GM06990 (cell line): ENCODE data around the gene EFNB3.

Experiments
- DNase-seq: peaks from one replicate; pipeline ENCODE4 v3.0.0-alpha.2; 2011; ENCODE audit not compliant: insufficient read length; ENCODE audit errors: extremely low read depth
- H3K27me3 ChIP-seq: replicated peaks from 2 replicates; pipeline ENCODE4 v1.6.0; 2011; ENCODE audit warnings: low read length; ENCODE audit not compliant: control insufficient read depth, insufficient read depth
- H3K36me3 ChIP-seq: 2 replicates; pipeline ENCODE4 v1.5.1; 2011; ENCODE audit warnings: low read length; ENCODE audit not compliant: control insufficient read depth, insufficient read depth
- H3K4me3 ChIP-seq: replicated peaks from 2 replicates; pipeline ENCODE4 v1.5.1; 2011; ENCODE audit warnings: low read depth, mild to moderate bottlenecking, control low read depth, low read length
- TF ChIP-seq, protein P1 (sequence below): IDR thresholded peaks from 2 replicates; pipeline ENCODE4 v1.5.1; 2011; ENCODE audit warnings: low read length, control low read depth, mild to moderate bottlenecking, inconsistent platforms; ENCODE audit not compliant: insufficient read depth, poor library complexity, severe bottlenecking

EFNB3 gene

DNA sequence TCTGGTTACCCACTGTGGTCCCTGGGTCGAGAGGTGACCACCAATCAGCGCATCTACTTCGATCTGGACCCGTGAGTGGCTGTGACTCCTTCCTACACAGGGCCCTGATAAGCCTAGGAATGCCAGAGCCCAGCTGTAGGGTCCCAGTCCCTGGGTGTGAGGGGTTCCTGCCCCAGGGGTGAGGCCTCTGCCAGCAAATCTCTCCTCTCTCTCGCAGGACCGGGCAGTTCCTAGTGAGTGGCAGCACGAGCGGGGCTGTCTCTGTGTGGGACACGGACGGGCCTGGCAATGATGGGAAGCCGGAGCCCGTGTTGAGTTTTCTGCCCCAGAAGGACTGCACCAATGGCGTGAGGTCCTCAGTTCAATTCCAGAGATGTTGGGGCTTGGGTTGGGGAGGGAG, 2.2 kb upstream of the EFNB3 start:
- Histone ChIP-seq H3K36me3 (peaks cover 6% of the 10 kb centered on the region), H3K4me3 (no peak overlapping the region), H3K27me3 (no peaks in the 10 kb centered on the region; the same call in 1 of the 2 replicates)
- TF ChIP-seq, protein P1, sequence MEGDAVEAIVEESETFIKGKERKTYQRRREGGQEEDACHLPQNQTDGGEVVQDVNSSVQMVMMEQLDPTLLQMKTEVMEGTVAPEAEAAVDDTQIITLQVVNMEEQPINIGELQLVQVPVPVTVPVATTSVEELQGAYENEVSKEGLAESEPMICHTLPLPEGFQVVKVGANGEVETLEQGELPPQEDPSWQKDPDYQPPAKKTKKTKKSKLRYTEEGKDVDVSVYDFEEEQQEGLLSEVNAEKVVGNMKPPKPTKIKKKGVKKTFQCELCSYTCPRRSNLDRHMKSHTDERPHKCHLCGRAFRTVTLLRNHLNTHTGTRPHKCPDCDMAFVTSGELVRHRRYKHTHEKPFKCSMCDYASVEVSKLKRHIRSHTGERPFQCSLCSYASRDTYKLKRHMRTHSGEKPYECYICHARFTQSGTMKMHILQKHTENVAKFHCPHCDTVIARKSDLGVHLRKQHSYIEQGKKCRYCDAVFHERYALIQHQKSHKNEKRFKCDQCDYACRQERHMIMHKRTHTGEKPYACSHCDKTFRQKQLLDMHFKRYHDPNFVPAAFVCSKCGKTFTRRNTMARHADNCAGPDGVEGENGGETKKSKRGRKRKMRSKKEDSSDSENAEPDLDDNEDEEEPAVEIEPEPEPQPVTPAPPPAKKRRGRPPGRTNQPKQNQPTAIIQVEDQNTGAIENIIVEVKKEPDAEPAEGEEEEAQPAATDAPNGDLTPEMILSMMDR = no peak
- DNase-seq = no peak

DNA sequence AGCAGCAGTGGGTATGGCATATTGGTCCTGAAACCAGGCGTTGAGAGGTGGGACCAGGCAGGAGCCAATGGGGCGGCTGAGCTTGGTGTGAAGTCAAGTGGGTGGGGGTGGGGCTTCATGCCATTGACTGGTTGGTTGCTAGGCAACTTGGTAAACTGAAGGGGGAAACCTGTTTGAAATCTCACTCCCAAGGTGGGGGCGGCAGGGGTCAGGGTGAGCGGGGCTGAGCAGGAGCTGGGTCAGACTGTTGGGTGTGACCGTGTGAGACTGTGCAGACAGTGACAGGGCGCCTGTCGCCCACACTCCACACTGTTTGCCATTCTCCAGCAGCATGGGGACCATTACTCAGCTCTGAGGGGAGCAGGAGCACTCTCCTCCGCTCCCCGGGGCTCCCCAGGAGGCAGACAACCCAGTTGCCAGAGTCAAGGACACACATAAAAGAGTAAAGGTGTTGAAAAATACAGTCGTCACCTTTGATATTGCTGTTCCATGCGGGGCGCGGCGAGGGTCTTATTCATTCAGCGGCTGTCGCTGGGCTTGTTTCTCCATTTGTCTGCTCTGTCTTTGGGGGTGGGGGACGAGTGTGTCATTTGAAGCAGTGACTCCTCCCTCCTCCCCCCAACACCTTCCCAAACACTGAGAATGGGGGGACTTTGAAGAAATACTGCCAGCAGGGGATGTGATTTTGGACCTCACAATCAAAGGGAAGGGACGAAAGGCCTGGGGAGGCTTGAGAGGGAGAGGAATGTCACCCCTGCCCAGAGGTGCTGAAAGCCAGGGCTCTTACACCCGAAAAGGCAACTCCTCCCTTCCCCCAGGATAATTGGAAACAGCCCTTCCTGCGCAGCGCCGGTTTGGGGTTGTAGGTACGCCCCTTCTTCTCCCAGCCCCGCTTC, 1.2 kb upstream of the EFNB3 start:
- no peak for DNase-seq
- TF ChIP-seq, protein P1 = no peak
- peaks cover 6% of the 10 kb centered on the region for H3K36me3 ChIP-seq
- no peaks in the 10 kb centered on the region; the same call in 1 of the 2 replicates for H3K27me3 ChIP-seq
- H3K4me3 ChIP-seq = no peak overlapping the region

DNA sequence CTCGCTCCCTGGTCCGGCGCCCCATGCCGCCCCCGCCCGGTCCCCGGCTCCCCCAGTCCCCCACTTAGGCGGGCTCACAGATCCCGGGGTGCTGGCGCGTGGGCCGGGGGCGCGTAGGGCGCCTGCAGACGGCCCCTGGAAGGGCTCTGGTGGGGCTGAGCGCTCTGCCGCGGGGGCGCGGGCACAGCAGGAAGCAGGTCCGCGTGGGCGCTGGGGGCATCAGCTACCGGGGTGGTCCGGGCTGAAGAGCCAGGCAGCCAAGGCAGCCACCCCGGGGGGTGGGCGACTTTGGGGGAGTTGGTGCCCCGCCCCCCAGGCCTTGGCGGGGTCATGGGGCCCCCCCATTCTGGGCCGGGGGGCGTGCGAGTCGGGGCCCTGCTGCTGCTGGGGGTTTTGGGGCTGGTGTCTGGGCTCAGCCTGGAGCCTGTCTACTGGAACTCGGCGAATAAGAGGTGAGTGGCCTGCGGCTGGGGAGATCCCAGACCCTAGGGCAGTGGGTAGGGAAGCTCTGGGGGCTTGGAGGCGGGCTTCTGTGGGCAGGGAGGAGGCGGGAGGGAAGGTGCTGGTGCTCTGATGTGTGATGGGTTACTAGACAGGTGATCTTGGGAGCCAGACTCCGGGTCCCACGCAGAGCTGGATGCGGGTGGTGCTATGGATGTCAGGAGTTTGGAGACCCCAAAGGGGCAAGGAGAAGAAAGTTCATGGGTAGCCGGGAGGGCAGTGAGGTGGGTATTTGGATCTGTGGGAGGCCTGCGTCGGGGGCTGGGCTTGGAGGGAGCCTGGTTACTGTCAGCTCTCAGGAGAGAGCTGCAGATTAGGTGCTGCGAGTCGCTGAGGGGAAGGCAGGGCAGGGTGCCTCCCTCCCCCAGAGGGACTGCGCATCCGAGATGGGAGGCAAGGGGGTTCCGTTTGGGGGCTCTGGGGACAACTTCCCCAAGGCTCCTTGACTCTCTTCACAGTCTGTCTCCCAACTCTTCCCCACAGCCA, 560 bp downstream of the EFNB3 start:
- Histone ChIP-seq H3K36me3 (peaks cover 6% of the 10 kb centered on the region), H3K27me3 (no peaks in the 10 kb centered on the region; the same call in 1 of the 2 replicates), H3K4me3 (no peak overlapping the region)
- no peak for DNase-seq
- TF ChIP-seq, protein P1 = no peak

DNA sequence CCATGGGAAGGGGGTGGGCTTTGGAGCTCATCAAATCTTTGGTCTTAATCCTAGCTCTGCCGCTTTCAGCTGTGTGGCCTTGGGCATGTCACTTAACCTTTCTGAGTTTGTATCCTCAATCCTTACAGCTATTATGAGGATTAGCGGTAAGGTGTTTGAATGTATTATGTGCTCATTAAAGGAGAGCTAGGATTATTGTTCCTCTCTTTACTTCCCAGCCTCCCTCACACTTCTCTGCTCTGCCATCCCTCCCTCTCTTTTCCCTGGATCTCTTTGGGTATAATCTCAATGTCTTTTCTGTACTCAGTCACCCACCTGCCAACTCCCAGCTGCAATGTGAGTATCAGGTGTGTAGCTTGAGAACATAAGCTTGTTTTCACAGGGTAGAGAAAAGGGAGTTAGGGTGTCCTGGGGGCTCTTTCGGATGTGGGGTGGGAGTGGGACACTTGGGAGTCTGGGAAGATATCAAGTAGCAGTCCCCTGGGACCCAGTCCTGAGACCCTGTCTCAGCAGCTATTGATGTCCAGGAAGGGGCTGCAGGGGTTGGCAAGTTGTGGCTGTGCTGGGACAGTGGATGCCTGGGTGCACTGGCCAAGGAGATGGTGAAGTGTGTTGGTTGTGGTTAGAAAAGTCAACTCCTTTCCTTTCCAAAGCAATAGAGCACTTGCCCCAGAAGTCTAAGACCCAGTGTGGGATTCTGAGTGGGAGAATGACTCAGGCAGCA, 1.8 kb downstream of the EFNB3 start:
- TF ChIP-seq, protein P1 = no peak
- no peaks in the 10 kb centered on the region; the same call in 1 of the 2 replicates for H3K27me3 ChIP-seq
- no peak overlapping the region for H3K4me3 ChIP-seq
- peaks cover 3% of the 10 kb centered on the region for H3K36me3 ChIP-seq
- DNase-seq = no peak

DNA sequence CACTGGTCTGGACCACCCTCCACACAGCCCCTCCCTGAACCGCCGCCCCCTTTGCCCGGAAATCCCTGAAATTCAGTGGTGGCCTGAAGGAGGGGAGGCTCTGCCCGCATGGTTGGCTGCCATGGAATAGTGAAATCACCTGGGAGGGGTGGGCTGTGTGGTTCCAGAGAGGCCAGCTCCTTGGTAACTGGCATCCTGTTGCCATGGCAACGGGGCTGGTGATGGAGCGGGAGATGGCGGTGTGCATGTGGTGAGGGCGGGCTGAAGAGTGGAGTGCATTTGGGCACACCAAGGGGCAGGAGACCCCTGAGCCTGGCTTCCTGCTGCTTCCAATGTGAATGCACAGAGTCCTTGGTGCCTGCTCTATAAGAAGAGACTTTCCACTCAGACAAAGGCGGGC, 2.4 kb downstream of the EFNB3 start:
- no peak overlapping the region for H3K4me3 ChIP-seq
- H3K27me3 ChIP-seq = no peaks in the 10 kb centered on the region; the same call in 1 of the 2 replicates
- DNase-seq = no peak
- TF ChIP-seq, protein P1 = no peak
- H3K36me3 ChIP-seq = peaks cover 3% of the 10 kb centered on the region
